Heart right ventricle (tissue), 16 donors: ENCODE results near the gene PHOSPHO1. TPM values are rescaled to one million over a fixed set of nuclear protein-coding genes. Genes with fewer than 3 reads are reported as not detected.

ENCODE experiments used
- ATAC-seq, 8 donors: fragments of 200-7000 bp; cut with Tn5 transposase; one replicate each; pipeline ENCODE4 v1.9.1; 2020; ENCODE audit warnings: mild to moderate bottlenecking in 8 of 8, moderate library complexity in 8 of 8, moderate number of reproducible peaks in 1 of 8
- DNase-seq, 2 donors: peaks; one replicate each; pipeline ENCODE4 v3.0.0-alpha.2; 2020
- H3K27ac ChIP-seq, 10 donors: fragments of 200-600 bp; sonication (generic) in 2 of 10; one replicate each; pipeline versions ENCODE4 v1.5.0 to v1.8.0; 2020 to 2022; ENCODE audit warnings: mild to moderate bottlenecking in 3 of 10
- H3K27me3 ChIP-seq, 7 donors: fragments of 200-600 bp; one replicate each; pipeline ENCODE4 v1.8.0; 2021 to 2022; ENCODE audit warnings: mild to moderate bottlenecking in 2 of 7
- H3K36me3 ChIP-seq, 9 donors: fragments of 200-600 bp; sonication (generic) in 1 of 9; one replicate each; pipeline versions ENCODE4 v1.5.0 to v1.8.0; 2020 to 2022; ENCODE audit warnings: mild to moderate bottlenecking in 2 of 9
- H3K4me1 ChIP-seq, 9 donors: fragments of 200-600 bp; sonication (generic) in 1 of 9; one replicate each; pipeline versions ENCODE4 v1.5.0 to v1.8.0; 2020 to 2022; ENCODE audit warnings: mild to moderate bottlenecking in 4 of 9
- H3K4me3 ChIP-seq, 10 donors: fragments of 200-600 bp; sonication (generic) in 2 of 10; one replicate each; pipeline versions ENCODE4 v1.5.0 to v1.8.0; 2020 to 2022; ENCODE audit warnings: mild to moderate bottlenecking in 7 of 10, moderate library complexity in 2 of 10
- H3K9me3 ChIP-seq, 11 donors: fragments of 200-600 bp in 10 of 11; sonication (generic) in 2 of 11; one replicate each; pipeline versions ENCODE4 v1.5.0 to v1.8.0; 2013 to 2022; ENCODE audit warnings: mild to moderate bottlenecking in 2 of 11, control low read depth in 1 of 11, moderate library complexity in 1 of 11
- CTCF ChIP-seq, 9 donors: fragments of 200-600 bp; sonication (generic) in 2 of 9; IDR thresholded peaks; one replicate each; pipeline versions ENCODE4 v1.5.0 to v1.8.0; 2021 to 2022; ENCODE audit warnings: antibody characterized with exemption in 9 of 9, mild to moderate bottlenecking in 5 of 9, moderate library complexity in 1 of 9
- WGBS, 2 donors: extraction: QIAGEN DNeasy Blood & Tissue Kit; methylation state at CpG; one replicate each; pipeline ENCODE4 v1.1.7; 2013; ENCODE audit warnings: inconsistent platforms in 1 of 2; 5-methylcytosine and 5-hydroxymethylcytosine counted together
- intact Hi-C, 10 donors: fragments of 100-400 bp; cut with DNase I; formaldehyde crosslinking; loops; one replicate each; pipeline versions ENCODE4 v1.11.1 to v1.14.2; 2022
- polyA plus RNA-seq, 2 donors: library from polyadenylated mRNA; stranded (reverse); fragments of 200-250 nt; gene quantifications; one replicate each; pipeline ENCODE4 v1.2.3, GENCODE V29; 2013
- total RNA-seq, 10 donors: library from RNA; stranded (reverse); fragmentation: NEBNext Ultra II Directional in 3 of 10; extraction: Animal tissue kit (Norgen Biotek cat#: 25700) in 3 of 10; gene quantifications; one replicate each; pipeline versions ENCODE4 v1.2.1 to v1.2.4, GENCODE V29; 2021 to 2023
- donor health status: Arrhythmogenic right ventricular cardiomyopathy.
- donor health status: ischemic (EF 13 %, LVEDD 7.1; RV severe dilation, severe dysfunction).
- donor health status: healthy with polysubstance abuse.
- donor health status: DM: no; HTN: yes; CAD: no.
- donor health status: DM: no; HTN: no; CAD: no.
- donor health status: ischemic (EF 25% LVEDD 6.9; RV normal size, moderate dysfunction).
- donor health status: ischemic (EF 25% LVEDD 5.7; RV mildly dilated, moderate dysfunction).
- donor health status: healthy.
- donor health status: DM: yes; HTN: yes; CAD: no.
- donor health status: Ischemic cardiomyopathy.
- donor health status: ischemic (EF 35%, LVEDD 5.7; RV mildly dilated, moderate dysfunction).
- donor health status: nonischemic (EF 11% LVEDD 7.7; RV severe dilation, severe dysfunction).
- donor health status: DM: yes; HTN: yes; CAD: no.
- donor health status: PGD.
- donor health status: ischemic (EF 29% LVEDD 5.4; RV normal size, mild dysfunction).
- donor health status: nonischemic (EF 23%, LVEDD 6.1; RV moderate dilation, normal function).

PHOSPHO1 gene
- total and polyA plus RNA-seq, 12 donors, result 0.14 to 1.9 (median 0.52) TPM

- no peak for TF ChIP-seq CTCF (IDR thresholded peaks at IDR 0.05)
- no peak overlapping the region for H3K4me3 ChIP-seq
- DNase-seq (no peak), ATAC-seq (no peak)
- peaks cover 0 to 20% (median 0%) of the 10 kb centered on the region in 9 donors for H3K4me1 ChIP-seq
- no peaks in the 10 kb centered on the region for H3K9me3 ChIP-seq
- H3K27ac ChIP-seq, result no peak overlapping the region
- no peaks in the 10 kb centered on the region for H3K36me3 ChIP-seq
- intact Hi-C loops, result no loop called here
- H3K27me3 ChIP-seq, result no peaks in the 10 kb centered on the region
- 79 to 86% methylated on average over 5 of the region's 5 CpGs for WGBS, 2 donors
These were observed 24.5 kb upstream of the PHOSPHO1 start for GRCh38 chr17:49255125-49255524.

DNA sequence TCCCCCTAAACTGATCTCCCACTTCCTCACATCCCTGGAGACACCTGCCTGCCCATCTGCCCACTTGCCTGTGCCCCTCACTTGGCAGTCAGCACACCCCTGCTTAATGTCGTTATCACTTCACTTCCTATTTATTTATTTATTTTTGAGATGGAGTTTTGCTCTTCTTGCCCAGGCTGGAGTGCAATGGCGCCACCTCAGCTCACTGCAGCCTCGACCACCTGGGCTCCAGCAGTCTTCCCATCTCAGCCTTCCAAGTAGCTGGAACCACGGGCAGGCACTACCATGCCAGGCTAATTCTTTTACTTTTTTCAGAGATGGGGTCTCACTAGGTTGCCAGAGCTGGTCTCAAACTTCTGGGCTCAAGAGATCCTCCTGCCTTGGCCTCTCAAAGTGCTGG is 23.5 kb upstream of the PHOSPHO1 start:
- TF ChIP-seq CTCF (IDR thresholded peaks at IDR 0.05), result no peak
- intact Hi-C loops, result no loop called here
- H3K27ac ChIP-seq, result no peak overlapping the region
- 70% methylated on average over 4 of the region's 4 CpGs for WGBS, 2 donors
- H3K36me3 ChIP-seq, result no peaks in the 10 kb centered on the region
- H3K9me3 ChIP-seq, result no peaks in the 10 kb centered on the region
- ATAC-seq (no peak), DNase-seq (no peak)
- H3K4me3 ChIP-seq, result no peak overlapping the region
- peaks cover 6 to 19% (median 7%) of the 10 kb centered on the region in 9 donors for H3K4me1 ChIP-seq
- H3K27me3 ChIP-seq, result no peaks in the 10 kb centered on the region

DNA sequence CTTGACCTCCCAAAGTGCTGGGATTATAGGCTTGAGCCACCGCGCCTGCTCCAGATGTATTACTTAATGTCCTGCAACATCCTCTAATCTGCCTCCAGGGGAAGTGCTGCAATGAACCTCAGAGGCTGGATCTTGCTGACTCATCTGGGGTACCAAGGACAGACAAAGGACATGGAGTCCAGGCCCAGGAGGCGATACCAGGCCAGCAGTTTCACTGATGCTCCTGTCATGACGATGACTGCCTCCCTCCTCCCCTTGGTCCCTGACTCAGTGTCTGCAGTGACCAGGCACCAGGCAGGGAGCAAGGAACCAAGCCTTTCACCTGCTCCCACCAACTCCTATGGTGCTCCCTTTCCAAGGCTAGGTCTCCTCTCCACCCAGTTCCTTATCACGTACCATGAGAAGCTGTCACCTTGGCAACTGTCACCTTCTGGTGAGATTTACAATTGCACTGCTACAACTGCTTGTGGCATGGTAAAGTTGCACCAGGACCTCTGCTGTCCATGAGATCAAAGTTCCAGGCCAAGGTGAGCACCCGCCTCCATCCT is 21.6 kb upstream of the PHOSPHO1 start:
- peaks cover 6 to 19% (median 9%) of the 10 kb centered on the region in 9 donors for H3K4me1 ChIP-seq
- peak overlapping the region in 1 of 10 donors; percentile 44 for H3K27ac ChIP-seq
- no peaks in the 10 kb centered on the region for H3K9me3 ChIP-seq
- DNase-seq, result no peak
- H3K27me3 ChIP-seq, result no peaks in the 10 kb centered on the region
- ATAC-seq, result peak in 1 of 8 donors; percentile 51
- TF ChIP-seq CTCF (IDR thresholded peaks at IDR 0.05), result no peak
- no peak overlapping the region for H3K4me3 ChIP-seq
- no peaks in the 10 kb centered on the region for H3K36me3 ChIP-seq
- 80 to 84% methylated on average over 6 of the region's 6 CpGs for WGBS, 2 donors
- intact Hi-C loops, result no loop called here

- no peak for TF ChIP-seq CTCF (IDR thresholded peaks at IDR 0.05)
- Histone ChIP-seq H3K4me1 (peaks cover 6 to 19% (median 9%) of the 10 kb centered on the region in 9 donors), H3K4me3 (no peak overlapping the region), H3K36me3 (no peaks in the 10 kb centered on the region), H3K9me3 (no peaks in the 10 kb centered on the region), H3K27me3 (no peaks in the 10 kb centered on the region), H3K27ac (peak overlapping the region in 2 of 10 donors; percentile 55 to 58)
- ATAC-seq (no peak), DNase-seq (no peak)
- intact Hi-C loops, result no loop called here
- WGBS, 2 donors, result 89 to 90% methylated on average over 12 of the region's 12 CpGs
These were observed 19.4 kb upstream of the PHOSPHO1 start for GRCh38 chr17:49249890-49250522.
